Stimulated activated CD8-positive, alpha-beta memory T cell treated with anti-CD3 and anti-CD28 coated beads, Interleukin-4, amount 100 ng/mL, for 4 hours (primary cell): ENCODE measurements around the gene AKR1D1.
"Not testable (repeated sequence)": the region's sequence is repeated elsewhere in the genome, so short reads cannot be mapped to it uniquely, and the experiment has no call there.

Experiments used
- DNase-seq, 2 donors: peaks; one replicate each; pipeline ENCODE4 v3.0.0-alpha.2; 2020; ENCODE audit warnings: low read depth in 2 of 2, low spot score in 1 of 2

Gene AKR1D1

GRCh38 chr7:138120140-138120827, 44.0 kb downstream of the AKR1D1 start:
- DNase-seq = no peak

GRCh38 chr7:138122162-138122561, 45.9 kb downstream of the AKR1D1 start:
- DNase-seq = no peak

GRCh38 chr7:138125119-138125518, 48.9 kb downstream of the AKR1D1 start:
- DNase-seq = no peak

GRCh38 chr7:138125598-138126111, 49.4 kb downstream of the AKR1D1 start:
- no peak for DNase-seq

GRCh38 chr7:138126928-138127327, 50.7 kb downstream of the AKR1D1 start:
- DNase-seq = no peak

GRCh38 chr7:138127996-138128395, 51.7 kb downstream of the AKR1D1 start:
- no peak for DNase-seq

GRCh38 chr7:138129551-138130165, 53.4 kb downstream of the AKR1D1 start:
- no peak for DNase-seq

- no peak for DNase-seq
Measured at GRCh38 chr7:138137423-138138171, 61.3 kb downstream of the AKR1D1 start.

GRCh38 chr7:138138244-138138643, 62.0 kb downstream of the AKR1D1 start:
- no peak for DNase-seq

GRCh38 chr7:138142583-138143201, 66.4 kb downstream of the AKR1D1 start:
- DNase-seq = no peak

GRCh38 chr7:138144958-138145357, 68.7 kb downstream of the AKR1D1 start:
- DNase-seq = no peak

- not testable (repeated sequence) for DNase-seq
Measured at GRCh38 chr7:138146221-138146620, 70.0 kb downstream of the AKR1D1 start.

GRCh38 chr7:138146757-138147734, 70.8 kb downstream of the AKR1D1 start:
- not testable (repeated sequence) for DNase-seq

- DNase-seq = no peak
Measured at GRCh38 chr7:138151731-138152577, 75.7 kb downstream of the AKR1D1 start.

GRCh38 chr7:138154661-138155060, 78.4 kb downstream of the AKR1D1 start:
- DNase-seq = no peak

- DNase-seq = no peak
Measured at GRCh38 chr7:138157702-138158101, 81.4 kb downstream of the AKR1D1 start.

GRCh38 chr7:138158739-138159528, 82.7 kb downstream of the AKR1D1 start:
- DNase-seq = no peak

- DNase-seq = peak; percentile 17 to 40
Measured at GRCh38 chr7:138161600-138162081, 85.4 kb downstream of the AKR1D1 start.
